ENCODE data around the gene CDK5RAP2. TPM values are rescaled to one million over a fixed set of nuclear protein-coding genes. Genes with fewer than 3 reads are reported as not detected.

CDK5RAP2 gene
- total and polyA plus RNA-seq, 2 experiments from 2014 or later, result 52.6 to 77.0 TPM

- in situ Hi-C loops (cut with MboI), result no loop called here
- 58 to 62% methylated on average over 3 of the region's 3 CpGs for WGBS, 2 experiments (ENCODE audit: low coverage in 1 of 2, low lambda C conversion rate in 2 of 2, missing lambda C conversion rate in 2 of 2)
Measured at GRCh38 chr9:120369608-120370220, 210.3 kb downstream of the CDK5RAP2 start.

DNA sequence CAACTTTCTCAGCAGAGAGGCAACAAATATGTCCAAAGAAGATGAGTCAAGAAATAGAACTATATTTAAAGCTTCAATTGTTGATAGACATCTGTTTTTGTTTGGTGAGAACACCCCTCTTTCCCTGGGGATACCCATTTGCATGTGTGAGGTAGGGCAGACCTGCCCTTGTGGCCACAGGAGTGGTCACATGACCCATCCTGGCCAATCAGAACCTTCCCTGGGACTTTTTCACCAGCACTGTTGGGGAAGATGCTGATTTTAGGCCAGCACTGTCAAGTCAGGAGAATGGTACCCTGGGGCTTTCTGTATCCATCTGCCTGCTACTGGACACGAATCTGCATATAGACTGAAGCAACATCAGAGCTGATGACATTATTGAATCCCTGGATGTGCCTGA lies 211.2 kb downstream of the CDK5RAP2 start:
- no peak for DNase-seq
- in situ Hi-C loops (cut with MboI), result no loop called here
- 55 to 60% methylated on average over 1 of the region's 1 CpG for WGBS, 2 experiments (ENCODE audit: low coverage in 1 of 2, low lambda C conversion rate in 2 of 2, missing lambda C conversion rate in 2 of 2)
- H3K79me2 ChIP-seq (ENCODE audit: insufficient read depth), result no peaks in the 10 kb centered on the region
- H3F3A ChIP-seq (ENCODE audit: insufficient read depth), result peaks cover 16% of the 10 kb centered on the region
- no peaks in the 10 kb centered on the region for H3K36me3 ChIP-seq (ENCODE audit: low read depth)
- H3K4me2 ChIP-seq (ENCODE audit: unreplicated experiment), result no peak overlapping the region
- no peak overlapping the region for H3K4me3 ChIP-seq
- H3K9me2 ChIP-seq (ENCODE audit: insufficient read depth), result no peaks in the 10 kb centered on the region
- no peak overlapping the region for H2AFZ ChIP-seq
- no peaks in the 10 kb centered on the region for H3K27me3 ChIP-seq (replicated peaks; ENCODE audit: insufficient read depth)
- no peaks in the 10 kb centered on the region for H3K9me3 ChIP-seq (ENCODE audit: low read depth)
- H3K27ac ChIP-seq, result no peak overlapping the region
- H4K20me1 ChIP-seq (ENCODE audit: insufficient read depth), result no peaks in the 10 kb centered on the region
- TF ChIP-seq EZH2 (IDR thresholded peaks at IDR 0.05; ENCODE audit: insufficient read depth, poor library complexity, severe bottlenecking) (no peak), EZH2phosphoT487 (IDR thresholded peaks at IDR 0.05; ENCODE audit: insufficient read depth, low read depth) (no peak)
- peaks cover 24% of the 10 kb centered on the region for H3K4me1 ChIP-seq (ENCODE audit: insufficient read depth)
- H3K9ac ChIP-seq, result no peak overlapping the region

More at GRCh38 chr9:120369608-120370220, 210.3 kb downstream of the CDK5RAP2 start:
- Histone ChIP-seq H3K9me3 (ENCODE audit: low read depth) (no peaks in the 10 kb centered on the region), H3K4me3 (no peak overlapping the region), H3K9ac (no peak overlapping the region), H3K79me2 (ENCODE audit: insufficient read depth) (no peaks in the 10 kb centered on the region), H3K4me2 (ENCODE audit: unreplicated experiment) (no peak overlapping the region), H3K27me3 (replicated peaks; ENCODE audit: insufficient read depth) (no peaks in the 10 kb centered on the region), H2AFZ (no peak overlapping the region), H3K27ac (no peak overlapping the region), H4K20me1 (ENCODE audit: insufficient read depth) (no peaks in the 10 kb centered on the region), H3K9me2 (ENCODE audit: insufficient read depth) (no peaks in the 10 kb centered on the region), H3F3A (ENCODE audit: insufficient read depth) (peaks cover 16% of the 10 kb centered on the region), H3K36me3 (ENCODE audit: low read depth) (no peaks in the 10 kb centered on the region), H3K4me1 (ENCODE audit: insufficient read depth) (peaks cover 24% of the 10 kb centered on the region)
- DNase-seq, result no peak
- no peak for TF ChIP-seq EZH2phosphoT487 (IDR thresholded peaks at IDR 0.05; ENCODE audit: insufficient read depth, low read depth)
- no peak for TF ChIP-seq EZH2 (IDR thresholded peaks at IDR 0.05; ENCODE audit: insufficient read depth, poor library complexity, severe bottlenecking)

- peaks cover 24% of the 10 kb centered on the region for H3K4me1 ChIP-seq (ENCODE audit: insufficient read depth)
- H3K9me2 ChIP-seq (ENCODE audit: insufficient read depth), result no peaks in the 10 kb centered on the region
- H3K36me3 ChIP-seq (ENCODE audit: low read depth), result no peaks in the 10 kb centered on the region
- H3K27me3 ChIP-seq (replicated peaks; ENCODE audit: insufficient read depth), result no peaks in the 10 kb centered on the region
- no peaks in the 10 kb centered on the region for H4K20me1 ChIP-seq (ENCODE audit: insufficient read depth)
- in situ Hi-C loops (cut with MboI), result no loop called here
- no peak overlapping the region for H3K9ac ChIP-seq
- peak overlapping the region; percentile 74 for H3K4me2 ChIP-seq (ENCODE audit: unreplicated experiment)
- H3K4me3 ChIP-seq, result peak overlapping the region; percentile 36
- peak; percentile 89 for DNase-seq
- peak overlapping the region; percentile 39 for H3K27ac ChIP-seq
- H3K79me2 ChIP-seq (ENCODE audit: insufficient read depth), result no peaks in the 10 kb centered on the region
- TF ChIP-seq EZH2 (IDR thresholded peaks at IDR 0.05; ENCODE audit: insufficient read depth, poor library complexity, severe bottlenecking), result no peak
- peaks cover 16% of the 10 kb centered on the region for H3F3A ChIP-seq (ENCODE audit: insufficient read depth)
- WGBS, 2 experiments (ENCODE audit: low coverage in 1 of 2, low lambda C conversion rate in 2 of 2, missing lambda C conversion rate in 2 of 2), result 4 to 6% methylated on average over 4 of the region's 4 CpGs
- peak overlapping the region; percentile 78 for H2AFZ ChIP-seq
- no peaks in the 10 kb centered on the region for H3K9me3 ChIP-seq (ENCODE audit: low read depth)
Measured at GRCh38 chr9:120366644-120367019, 213.3 kb downstream of the CDK5RAP2 start.

DNA sequence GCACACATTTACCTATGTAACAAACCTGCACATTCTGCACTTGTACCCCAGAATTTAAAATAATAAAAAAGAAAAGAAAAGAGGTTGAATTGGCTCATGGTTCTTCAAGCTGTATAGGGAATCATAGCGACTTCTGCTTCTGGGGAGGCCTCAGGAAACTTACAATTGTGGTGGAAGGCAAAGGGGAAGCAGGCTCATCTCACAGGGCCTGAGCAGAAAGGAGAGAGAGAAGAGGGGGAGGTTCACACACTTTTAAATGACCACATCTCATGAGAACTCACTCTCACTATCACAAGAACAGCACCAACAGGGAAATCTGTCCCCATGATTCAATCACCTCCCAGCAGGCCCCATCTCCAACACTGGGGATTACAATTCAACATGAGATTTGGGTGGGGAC lies 214.6 kb downstream of the CDK5RAP2 start:
- Histone ChIP-seq H3K27ac (no peak overlapping the region), H3K4me2 (ENCODE audit: unreplicated experiment) (no peak overlapping the region), H3K9ac (no peak overlapping the region), H3K27me3 (replicated peaks; ENCODE audit: insufficient read depth) (no peaks in the 10 kb centered on the region), H3K4me1 (ENCODE audit: insufficient read depth) (peaks cover 24% of the 10 kb centered on the region), H4K20me1 (ENCODE audit: insufficient read depth) (no peaks in the 10 kb centered on the region), H3K4me3 (no peak overlapping the region), H3K9me2 (ENCODE audit: insufficient read depth) (no peaks in the 10 kb centered on the region), H3K36me3 (ENCODE audit: low read depth) (no peaks in the 10 kb centered on the region), H2AFZ (no peak overlapping the region), H3K9me3 (ENCODE audit: low read depth) (no peaks in the 10 kb centered on the region), H3K79me2 (ENCODE audit: insufficient read depth) (no peaks in the 10 kb centered on the region), H3F3A (ENCODE audit: insufficient read depth) (peaks cover 16% of the 10 kb centered on the region)
- 84 to 94% methylated on average over 1 of the region's 1 CpG for WGBS, 2 experiments (ENCODE audit: low coverage in 1 of 2, low lambda C conversion rate in 2 of 2, missing lambda C conversion rate in 2 of 2)
- TF ChIP-seq EZH2 (IDR thresholded peaks at IDR 0.05; ENCODE audit: insufficient read depth, poor library complexity, severe bottlenecking) (no peak), EZH2phosphoT487 (IDR thresholded peaks at IDR 0.05; ENCODE audit: insufficient read depth, low read depth) (no peak)
- no peak for DNase-seq
- in situ Hi-C loops (cut with MboI), result no loop called here
